Embryonic facial prominence (tissue), 1 donor: Measurements from ENCODE around the gene BLTP3B.
"Not testable (repeated sequence)": the region's sequence is repeated elsewhere in the genome, so short reads cannot be mapped to it uniquely, and the experiment has no call there.

Experiments used
- DNase-seq: peaks from one replicate; pipeline ENCODE4 v3.0.0-alpha.2; 2016; ENCODE audit errors: extremely low spot score

BLTP3B gene

GRCh38 chr12:100142851-100143559, at the start of gene BLTP3B:
Gene BLTP3B, minus strand, starts transcription at chr12:100142874. Its CDS starts 239 bp downstream, at chr12:100142635.
- peak; percentile 49 for DNase-seq

GRCh38 chr12:100189636-100190394, 47.1 kb upstream of the BLTP3B start:
- DNase-seq: no peak

GRCh38 chr12:100188888-100189635, 46.4 kb upstream of the BLTP3B start:
- not testable (repeated sequence) for DNase-seq

GRCh38 chr12:100187857-100188519, 45.3 kb upstream of the BLTP3B start:
- no peak for DNase-seq

- DNase-seq: no peak
Measured at GRCh38 chr12:100187068-100187467, 44.4 kb upstream of the BLTP3B start.

- DNase-seq: no peak
Measured at GRCh38 chr12:100186071-100186470, 43.4 kb upstream of the BLTP3B start.

- no peak for DNase-seq
Measured at GRCh38 chr12:100185361-100185894, 42.8 kb upstream of the BLTP3B start.

GRCh38 chr12:100184549-100185145, 42.0 kb upstream of the BLTP3B start:
- no peak for DNase-seq

GRCh38 chr12:100179252-100179651, 36.6 kb upstream of the BLTP3B start:
- DNase-seq: no peak

GRCh38 chr12:100176493-100176892, 33.8 kb upstream of the BLTP3B start:
- not testable (repeated sequence) for DNase-seq

- no peak for DNase-seq
Measured at GRCh38 chr12:100174495-100174894, 31.8 kb upstream of the BLTP3B start.

- DNase-seq: no peak
Measured at GRCh38 chr12:100173111-100173510, 30.4 kb upstream of the BLTP3B start.

- DNase-seq: no peak
Measured at GRCh38 chr12:100171248-100171647, 28.6 kb upstream of the BLTP3B start.

- no peak for DNase-seq
Measured at GRCh38 chr12:100170313-100170858, 27.7 kb upstream of the BLTP3B start.

- no peak for DNase-seq
Measured at GRCh38 chr12:100169345-100169744, 26.7 kb upstream of the BLTP3B start.

- no peak for DNase-seq
Measured at GRCh38 chr12:100168562-100168961, 25.9 kb upstream of the BLTP3B start.

- DNase-seq: no peak
Measured at GRCh38 chr12:100166232-100166631, 23.6 kb upstream of the BLTP3B start.

GRCh38 chr12:100165356-100165755, 22.7 kb upstream of the BLTP3B start:
- no peak for DNase-seq

GRCh38 chr12:100164153-100164704, 21.6 kb upstream of the BLTP3B start:
- DNase-seq: no peak

- DNase-seq: no peak
Measured at GRCh38 chr12:100163416-100164152, 20.9 kb upstream of the BLTP3B start.
